ENCODE results near the gene RNF157.
"Not testable (repeated sequence)": the region's sequence is repeated elsewhere in the genome, so short reads cannot be mapped to it uniquely, and the experiment has no call there.

The RNF157 gene

GRCh38 chr17:76234354-76234679, 6.0 kb downstream of the RNF157 start:
- Histone ChIP-seq H3K27ac (ENCODE audit: poor library complexity, severe bottlenecking) (no peak overlapping the region), H3K9me3 (ENCODE audit: severe bottlenecking) (no peaks in the 10 kb centered on the region), H3K36me3 (ENCODE audit: low read depth) (no peaks in the 10 kb centered on the region), H3K4me3 (ENCODE audit: severe bottlenecking) (no peak overlapping the region), H3K4me1 (ENCODE audit: insufficient read depth, poor library complexity, severe bottlenecking) (peaks cover 5% of the 10 kb centered on the region), H3K27me3 (ENCODE audit: insufficient read depth, poor library complexity, severe bottlenecking) (peaks cover 9% of the 10 kb centered on the region)
- DNase-seq (ENCODE audit: low spot score) (no peak), ATAC-seq (ENCODE audit: low read depth) (no peak)
- TF ChIP-seq CTCF (IDR thresholded peaks at IDR 0.05; ENCODE audit: poor library complexity, severe bottlenecking) = no peak

- H3K27me3 ChIP-seq (ENCODE audit: insufficient read depth, poor library complexity, severe bottlenecking) = peaks cover 5% of the 10 kb centered on the region
- H3K9me3 ChIP-seq (ENCODE audit: severe bottlenecking) = no peaks in the 10 kb centered on the region
- no peaks in the 10 kb centered on the region for H3K36me3 ChIP-seq (ENCODE audit: low read depth)
- H3K4me1 ChIP-seq (ENCODE audit: insufficient read depth, poor library complexity, severe bottlenecking) = peaks cover 5% of the 10 kb centered on the region
- no peak for TF ChIP-seq CTCF (IDR thresholded peaks at IDR 0.05; ENCODE audit: poor library complexity, severe bottlenecking)
- no peak overlapping the region for H3K27ac ChIP-seq (ENCODE audit: poor library complexity, severe bottlenecking)
- DNase-seq (ENCODE audit: low spot score) = no peak
- no peak overlapping the region for H3K4me3 ChIP-seq (ENCODE audit: severe bottlenecking)
- no peak for ATAC-seq (ENCODE audit: low read depth)
These were observed 6.5 kb downstream of the RNF157 start for GRCh38 chr17:76233588-76234353.

GRCh38 chr17:76232342-76232741, 8.0 kb downstream of the RNF157 start:
- no peak overlapping the region for H3K4me3 ChIP-seq (ENCODE audit: severe bottlenecking)
- H3K27ac ChIP-seq (ENCODE audit: poor library complexity, severe bottlenecking) = no peak overlapping the region
- no peaks in the 10 kb centered on the region for H3K36me3 ChIP-seq (ENCODE audit: low read depth)
- ATAC-seq (ENCODE audit: low read depth) = peak; percentile 68
- H3K9me3 ChIP-seq (ENCODE audit: severe bottlenecking) = no peaks in the 10 kb centered on the region
- H3K27me3 ChIP-seq (ENCODE audit: insufficient read depth, poor library complexity, severe bottlenecking) = no peaks in the 10 kb centered on the region
- no peak for DNase-seq (ENCODE audit: low spot score)
- peaks cover 5% of the 10 kb centered on the region for H3K4me1 ChIP-seq (ENCODE audit: insufficient read depth, poor library complexity, severe bottlenecking)
- no peak for TF ChIP-seq CTCF (IDR thresholded peaks at IDR 0.05; ENCODE audit: poor library complexity, severe bottlenecking)

- not testable (repeated sequence) for H3K9me3 ChIP-seq (ENCODE audit: severe bottlenecking); DNase-seq (ENCODE audit: low spot score); ATAC-seq (ENCODE audit: low read depth); H3K27ac ChIP-seq (ENCODE audit: poor library complexity, severe bottlenecking); H3K36me3 ChIP-seq (ENCODE audit: low read depth); H3K27me3 ChIP-seq (ENCODE audit: insufficient read depth, poor library complexity, severe bottlenecking); H3K4me3 ChIP-seq (ENCODE audit: severe bottlenecking); H3K4me1 ChIP-seq (ENCODE audit: insufficient read depth, poor library complexity, severe bottlenecking)
These were observed 13.5 kb downstream of the RNF157 start for GRCh38 chr17:76226749-76227148.

GRCh38 chr17:76225373-76226086, 14.8 kb downstream of the RNF157 start:
- not testable (repeated sequence) for H3K36me3 ChIP-seq (ENCODE audit: low read depth); H3K27ac ChIP-seq (ENCODE audit: poor library complexity, severe bottlenecking); DNase-seq (ENCODE audit: low spot score); H3K4me3 ChIP-seq (ENCODE audit: severe bottlenecking); H3K9me3 ChIP-seq (ENCODE audit: severe bottlenecking); H3K4me1 ChIP-seq (ENCODE audit: insufficient read depth, poor library complexity, severe bottlenecking); H3K27me3 ChIP-seq (ENCODE audit: insufficient read depth, poor library complexity, severe bottlenecking); ATAC-seq (ENCODE audit: low read depth)

- peaks cover 2% of the 10 kb centered on the region for H3K9me3 ChIP-seq (ENCODE audit: severe bottlenecking)
- H3K27ac ChIP-seq (ENCODE audit: poor library complexity, severe bottlenecking) = no peak overlapping the region
- no peak overlapping the region for H3K4me3 ChIP-seq (ENCODE audit: severe bottlenecking)
- TF ChIP-seq CTCF (IDR thresholded peaks at IDR 0.05; ENCODE audit: poor library complexity, severe bottlenecking) = no peak
- no peaks in the 10 kb centered on the region for H3K36me3 ChIP-seq (ENCODE audit: low read depth)
- no peaks in the 10 kb centered on the region for H3K27me3 ChIP-seq (ENCODE audit: insufficient read depth, poor library complexity, severe bottlenecking)
- H3K4me1 ChIP-seq (ENCODE audit: insufficient read depth, poor library complexity, severe bottlenecking) = no peaks in the 10 kb centered on the region
- ATAC-seq (ENCODE audit: low read depth) = no peak
- DNase-seq (ENCODE audit: low spot score) = no peak
These were observed 16.5 kb downstream of the RNF157 start for GRCh38 chr17:76223802-76224201.
